ENCODE measurements around the gene KRT8. TPM values are rescaled to one million over a fixed set of nuclear protein-coding genes. Genes with fewer than 3 reads are reported as not detected.

The KRT8 gene
- total and polyA plus RNA-seq, 2 of the 13 experiments (the other 11 are each of a cell fraction or from before 2014, with no cell fraction given), result 498 to 718 TPM

GRCh38 chr12:52904509-52905300 is at the start of gene KRT8 (continued):
- TF ChIP-seq PRDM15 (CRISPR knock-in tag; IDR thresholded peaks at IDR 0.05) (peak; percentile 71), ZNF121 (CRISPR knock-in tag; IDR thresholded peaks at IDR 0.05) (peak; percentile 48; the same call in 1 of the 2 replicates), ZSCAN21 (CRISPR knock-in tag; IDR thresholded peaks at IDR 0.05; ENCODE audit: borderline replicate concordance) (peak; percentile 64), ZC3H13 (CRISPR knock-in tag; IDR thresholded peaks at IDR 0.05) (peak; percentile 79; the same call in 1 of the 2 replicates), ZEB1 (IDR thresholded peaks at IDR 0.05; ENCODE audit: insufficient replicate concordance, low read depth) (peak; percentile 80), TFE3 (CRISPR knock-in tag; IDR thresholded peaks at IDR 0.05) (peak; percentile 54; the same call in 1 of the 2 replicates), ZNF569 (CRISPR knock-in tag; IDR thresholded peaks at IDR 0.05; ENCODE audit: borderline replicate concordance) (0 out of 2 replicates have a peak, but pooled peaks have one; percentile 53)
- TF ChIP-seq, protein P1, sequence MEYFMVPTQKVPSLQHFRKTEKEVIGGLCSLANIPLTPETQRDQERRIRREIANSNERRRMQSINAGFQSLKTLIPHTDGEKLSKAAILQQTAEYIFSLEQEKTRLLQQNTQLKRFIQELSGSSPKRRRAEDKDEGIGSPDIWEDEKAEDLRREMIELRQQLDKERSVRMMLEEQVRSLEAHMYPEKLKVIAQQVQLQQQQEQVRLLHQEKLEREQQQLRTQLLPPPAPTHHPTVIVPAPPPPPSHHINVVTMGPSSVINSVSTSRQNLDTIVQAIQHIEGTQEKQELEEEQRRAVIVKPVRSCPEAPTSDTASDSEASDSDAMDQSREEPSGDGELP (IDR thresholded peaks at IDR 0.05; ENCODE audit: borderline replicate concordance, low read depth), result peak; percentile 69; the same call in 1 of the 2 replicates
- TF ChIP-seq, protein P2, sequence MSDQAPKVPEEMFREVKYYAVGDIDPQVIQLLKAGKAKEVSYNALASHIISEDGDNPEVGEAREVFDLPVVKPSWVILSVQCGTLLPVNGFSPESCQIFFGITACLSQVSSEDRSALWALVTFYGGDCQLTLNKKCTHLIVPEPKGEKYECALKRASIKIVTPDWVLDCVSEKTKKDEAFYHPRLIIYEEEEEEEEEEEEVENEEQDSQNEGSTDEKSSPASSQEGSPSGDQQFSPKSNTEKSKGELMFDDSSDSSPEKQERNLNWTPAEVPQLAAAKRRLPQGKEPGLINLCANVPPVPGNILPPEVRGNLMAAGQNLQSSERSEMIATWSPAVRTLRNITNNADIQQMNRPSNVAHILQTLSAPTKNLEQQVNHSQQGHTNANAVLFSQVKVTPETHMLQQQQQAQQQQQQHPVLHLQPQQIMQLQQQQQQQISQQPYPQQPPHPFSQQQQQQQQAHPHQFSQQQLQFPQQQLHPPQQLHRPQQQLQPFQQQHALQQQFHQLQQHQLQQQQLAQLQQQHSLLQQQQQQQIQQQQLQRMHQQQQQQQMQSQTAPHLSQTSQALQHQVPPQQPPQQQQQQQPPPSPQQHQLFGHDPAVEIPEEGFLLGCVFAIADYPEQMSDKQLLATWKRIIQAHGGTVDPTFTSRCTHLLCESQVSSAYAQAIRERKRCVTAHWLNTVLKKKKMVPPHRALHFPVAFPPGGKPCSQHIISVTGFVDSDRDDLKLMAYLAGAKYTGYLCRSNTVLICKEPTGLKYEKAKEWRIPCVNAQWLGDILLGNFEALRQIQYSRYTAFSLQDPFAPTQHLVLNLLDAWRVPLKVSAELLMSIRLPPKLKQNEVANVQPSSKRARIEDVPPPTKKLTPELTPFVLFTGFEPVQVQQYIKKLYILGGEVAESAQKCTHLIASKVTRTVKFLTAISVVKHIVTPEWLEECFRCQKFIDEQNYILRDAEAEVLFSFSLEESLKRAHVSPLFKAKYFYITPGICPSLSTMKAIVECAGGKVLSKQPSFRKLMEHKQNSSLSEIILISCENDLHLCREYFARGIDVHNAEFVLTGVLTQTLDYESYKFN (CRISPR knock-in tag; conservative IDR thresholded peaks at IDR 0.05), result peak; percentile 38; the same call in 1 of the 2 replicates
- TF ChIP-seq, protein P3, sequence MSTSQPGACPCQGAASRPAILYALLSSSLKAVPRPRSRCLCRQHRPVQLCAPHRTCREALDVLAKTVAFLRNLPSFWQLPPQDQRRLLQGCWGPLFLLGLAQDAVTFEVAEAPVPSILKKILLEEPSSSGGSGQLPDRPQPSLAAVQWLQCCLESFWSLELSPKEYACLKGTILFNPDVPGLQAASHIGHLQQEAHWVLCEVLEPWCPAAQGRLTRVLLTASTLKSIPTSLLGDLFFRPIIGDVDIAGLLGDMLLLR (CRISPR knock-in tag; IDR thresholded peaks at IDR 0.05), result peak; percentile 64
- TF ChIP-seq, protein P4, sequence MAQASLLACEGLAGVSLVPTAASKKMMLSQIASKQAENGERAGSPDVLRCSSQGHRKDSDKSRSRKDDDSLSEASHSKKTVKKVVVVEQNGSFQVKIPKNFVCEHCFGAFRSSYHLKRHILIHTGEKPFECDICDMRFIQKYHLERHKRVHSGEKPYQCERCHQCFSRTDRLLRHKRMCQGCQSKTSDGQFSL (CRISPR knock-in tag; IDR thresholded peaks at IDR 0.05), result peak; percentile 95
